ENCODE results near the gene MYORG.

The MYORG gene

GRCh38 chr9:34384368-34385165 is 7.9 kb upstream of the MYORG start:
- DNase-seq (ENCODE audit: low read depth), result no peak

DNA sequence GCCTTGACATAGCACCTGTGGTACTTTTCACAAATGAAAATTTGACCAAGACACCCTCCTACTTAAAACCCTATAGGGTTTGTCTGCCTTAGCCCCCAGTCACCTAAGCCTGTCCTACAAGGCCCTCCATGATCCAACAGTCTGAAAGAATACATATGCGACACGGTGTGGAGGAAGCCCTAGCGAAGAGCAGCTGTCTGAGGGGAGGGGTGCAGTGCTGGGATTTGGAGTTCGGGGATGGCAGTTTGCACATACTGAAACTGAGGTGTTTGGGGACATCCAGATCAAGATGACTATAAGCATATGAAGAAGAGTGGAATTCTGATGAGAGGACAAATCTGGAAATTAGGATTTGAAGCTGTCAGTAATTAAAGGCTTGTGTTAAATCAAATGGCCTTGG is 7.2 kb upstream of the MYORG start:
- no peak for DNase-seq (ENCODE audit: low read depth)

DNA sequence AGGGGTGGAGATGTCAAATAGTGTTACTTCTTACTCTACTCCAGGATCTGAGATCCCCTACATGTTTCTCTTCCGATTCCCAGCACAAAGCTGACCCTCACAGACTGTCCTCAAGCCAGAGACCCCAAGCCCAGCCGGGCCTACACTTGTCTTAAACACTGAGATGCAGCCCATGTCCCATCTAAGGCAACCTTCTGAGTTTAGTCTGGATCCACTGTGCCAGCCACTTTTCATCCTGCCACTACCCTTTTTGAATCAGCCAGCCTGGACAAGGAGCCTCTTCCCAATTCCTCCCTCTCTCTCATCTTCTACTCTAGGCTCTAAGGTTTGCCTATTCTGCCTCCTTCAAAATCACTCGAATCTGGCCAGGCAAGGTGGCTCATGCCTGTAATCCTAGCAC is 6.2 kb upstream of the MYORG start:
- no peak for DNase-seq (ENCODE audit: low read depth)

DNA sequence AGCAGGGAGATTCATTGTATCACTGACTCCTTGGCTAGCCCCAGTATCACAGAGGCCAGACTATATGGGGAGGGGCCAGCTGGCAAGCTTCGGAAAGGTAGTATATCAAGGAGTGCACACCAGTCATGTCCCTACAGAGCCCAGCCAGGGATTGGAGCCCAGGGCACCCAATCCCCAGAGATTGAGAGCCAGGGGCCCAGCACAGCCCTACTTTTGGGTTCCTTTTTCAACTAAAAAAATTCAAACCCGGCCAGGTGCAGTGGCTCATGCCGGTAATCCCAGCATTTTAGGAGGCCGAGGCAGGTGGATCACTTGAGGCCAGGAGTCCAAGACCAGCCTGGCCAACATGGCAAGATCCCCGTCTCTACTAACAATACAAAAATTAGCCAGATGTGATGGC is 5.4 kb upstream of the MYORG start:
- DNase-seq (ENCODE audit: low read depth), result no peak

DNA sequence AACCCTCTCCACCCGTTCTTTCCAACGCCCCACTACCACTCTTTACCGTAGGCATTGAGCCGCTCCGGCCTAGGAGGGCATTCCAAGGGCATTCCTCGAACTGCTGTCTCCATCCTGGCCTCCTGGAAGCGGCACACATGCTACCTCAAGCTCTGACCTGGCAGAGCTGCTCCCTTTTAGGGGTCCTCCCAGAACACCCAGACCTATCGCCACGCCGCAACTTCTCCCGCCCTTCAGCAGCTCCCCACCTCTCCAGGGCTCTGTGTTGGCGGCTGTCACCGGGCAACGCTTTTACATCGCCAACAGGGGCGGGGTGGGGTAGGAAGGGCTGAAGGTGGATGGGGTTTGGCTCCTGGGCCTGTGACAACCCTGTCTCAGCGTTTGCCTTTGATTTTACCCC is 4.6 kb upstream of the MYORG start:
- no peak for DNase-seq (ENCODE audit: low read depth)

DNA sequence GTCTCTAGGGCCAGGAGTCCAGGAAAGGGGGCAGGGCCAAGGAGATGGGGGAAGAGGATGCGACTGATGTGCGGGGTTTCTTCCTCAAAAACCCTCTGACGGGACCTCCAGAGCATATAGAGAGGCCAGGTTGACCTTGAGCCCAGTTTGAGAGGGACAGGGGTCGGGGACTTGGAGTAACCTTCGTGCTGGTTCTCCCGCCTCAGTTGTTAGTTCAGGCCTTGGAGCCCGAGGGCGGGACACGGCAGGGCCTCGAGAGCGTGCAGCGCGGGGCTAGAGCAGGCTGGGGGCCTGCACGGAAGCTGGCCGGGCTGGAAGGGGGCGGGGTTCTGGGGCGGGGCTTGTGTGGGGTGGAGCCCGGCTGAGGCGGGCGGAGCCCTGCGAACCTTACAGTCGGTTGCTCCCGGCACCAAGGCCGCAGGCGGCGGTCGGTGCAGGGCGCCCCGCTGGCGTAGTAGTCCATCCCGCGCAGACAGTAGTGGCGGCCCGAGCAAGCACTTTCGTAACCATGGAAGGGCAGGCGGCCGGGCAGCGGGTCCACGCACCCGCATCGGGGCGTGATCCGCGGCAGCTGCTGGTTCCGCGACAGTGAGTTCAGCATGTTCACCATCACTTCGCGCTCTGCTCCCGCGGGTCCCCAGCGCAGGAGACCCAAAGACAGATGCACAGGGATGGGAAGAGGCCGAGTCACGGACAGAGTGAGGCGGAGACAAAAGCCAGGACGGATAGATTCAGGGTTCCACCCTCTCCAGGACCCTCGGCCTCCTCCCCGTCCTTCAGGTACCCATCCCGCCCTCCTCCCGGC is 4.0 kb upstream of the MYORG start:
- DNase-seq (ENCODE audit: low read depth), result peak; percentile 82

- no peak for DNase-seq (ENCODE audit: low read depth)
These were observed 3.4 kb upstream of the MYORG start for GRCh38 chr9:34380034-34380510.

- DNase-seq (ENCODE audit: low read depth), result peak; percentile 82
These were observed 2.8 kb upstream of the MYORG start for GRCh38 chr9:34379334-34380033.

DNA sequence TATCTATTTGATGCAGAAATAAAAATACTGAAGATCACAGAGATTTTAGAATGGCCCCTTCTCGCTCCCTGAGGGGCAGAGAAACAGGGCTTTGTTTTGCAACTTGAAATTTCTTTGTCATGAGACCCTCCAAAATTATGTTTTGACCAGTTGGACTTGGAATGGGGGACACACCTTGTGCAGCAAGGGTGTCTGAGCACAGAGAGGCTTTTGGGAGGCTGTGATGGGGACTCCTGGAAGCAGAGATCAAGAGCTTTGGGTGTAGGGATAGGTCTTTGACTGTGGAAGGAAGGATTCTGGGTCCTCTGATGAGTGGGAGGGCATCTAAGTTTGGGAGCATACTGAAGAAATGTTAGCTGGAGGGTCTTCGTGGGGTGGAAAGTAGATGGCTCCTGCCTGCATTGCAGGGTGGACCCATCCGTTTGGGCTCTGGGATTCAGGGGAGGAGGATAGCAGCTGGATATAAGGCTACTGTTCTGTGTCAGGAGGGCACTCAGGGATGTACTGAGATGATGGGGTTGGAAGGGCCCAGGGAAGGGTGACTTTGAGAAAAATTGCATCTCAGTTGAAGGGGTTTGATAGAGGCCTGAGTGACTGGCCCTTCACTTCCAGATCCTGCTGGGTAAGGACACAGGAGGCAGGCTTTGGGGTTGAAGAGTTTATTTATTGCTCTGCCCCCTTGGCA is 1.8 kb upstream of the MYORG start:
- no peak for DNase-seq (ENCODE audit: low read depth)

DNA sequence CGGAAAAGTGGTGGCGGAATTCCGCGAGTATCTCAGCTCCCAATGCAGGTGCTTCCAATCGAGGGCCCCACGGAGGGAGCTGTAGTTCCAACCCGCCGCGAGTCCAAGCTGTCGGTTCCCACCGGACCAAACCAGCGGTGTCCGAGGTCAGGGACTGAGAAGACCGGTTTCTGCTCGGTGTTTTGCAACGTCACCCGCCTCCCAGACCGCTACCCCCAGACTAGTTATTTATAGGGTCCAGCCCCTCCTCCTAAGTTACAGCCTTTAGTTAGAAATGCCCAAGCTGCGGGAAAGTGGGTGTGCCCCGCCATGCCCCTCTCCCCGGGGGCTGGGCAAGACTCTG is 677 bp upstream of the MYORG start:
- DNase-seq (ENCODE audit: low read depth), result no peak

DNA sequence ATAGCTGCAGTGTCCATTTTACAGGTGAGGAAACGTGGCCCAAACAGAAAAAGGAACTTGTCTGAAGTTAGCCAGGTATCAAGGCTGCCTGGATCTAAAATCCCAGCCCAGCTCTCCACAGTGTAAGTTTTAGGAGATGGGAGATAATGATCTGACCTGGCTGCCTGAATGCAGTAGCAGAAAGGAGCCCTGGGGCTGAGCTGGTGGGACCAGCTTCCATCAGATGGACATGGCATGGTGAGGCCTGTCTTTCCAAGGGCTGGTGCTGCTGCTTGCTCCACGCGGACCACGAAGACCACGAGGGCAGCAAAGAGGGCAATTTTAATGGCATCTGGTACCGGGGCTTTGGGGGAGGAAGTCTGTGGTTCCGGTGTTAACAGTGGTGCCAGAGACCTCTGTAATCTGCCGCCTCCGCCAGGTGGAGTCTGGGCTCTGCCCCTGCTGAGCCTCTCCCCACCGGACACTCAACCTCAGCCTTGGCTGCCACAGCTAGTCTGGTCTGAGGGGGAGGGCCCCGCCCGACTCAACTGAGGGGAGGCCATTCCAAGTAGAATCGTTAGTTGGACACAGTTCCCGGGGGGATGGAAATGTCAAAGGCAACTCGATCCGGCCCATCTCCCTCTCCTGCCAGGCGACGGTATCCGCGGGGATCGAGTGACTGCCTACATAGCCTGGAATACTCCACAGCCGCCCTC is 650 bp downstream of the MYORG start:
- DNase-seq (ENCODE audit: low read depth), result peak; percentile 20

GRCh38 chr9:34374905-34375552 is 1.7 kb downstream of the MYORG start:
- DNase-seq (ENCODE audit: low read depth), result no peak

DNA sequence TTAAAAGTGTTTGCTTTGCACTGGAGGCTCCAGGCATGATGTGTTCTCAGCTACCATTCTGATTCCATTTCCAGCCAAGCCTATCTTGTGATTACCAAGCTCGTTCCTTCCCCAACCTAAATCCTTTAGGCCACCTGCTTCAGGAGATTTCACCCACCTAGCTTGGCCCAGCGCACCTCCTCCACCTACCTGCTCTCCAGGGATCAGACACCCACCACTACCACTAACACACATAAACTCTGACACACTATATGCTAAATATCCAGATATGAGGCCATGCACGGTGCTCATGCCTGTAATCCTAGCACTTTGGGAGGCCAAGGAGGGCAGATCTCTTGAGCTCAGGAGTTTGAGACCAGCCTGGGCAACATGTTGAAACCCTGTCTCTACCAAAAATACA is 2.4 kb downstream of the MYORG start:
- DNase-seq (ENCODE audit: low read depth), result no peak

GRCh38 chr9:34373749-34374148 is 2.9 kb downstream of the MYORG start:
- DNase-seq (ENCODE audit: low read depth), result no peak

DNA sequence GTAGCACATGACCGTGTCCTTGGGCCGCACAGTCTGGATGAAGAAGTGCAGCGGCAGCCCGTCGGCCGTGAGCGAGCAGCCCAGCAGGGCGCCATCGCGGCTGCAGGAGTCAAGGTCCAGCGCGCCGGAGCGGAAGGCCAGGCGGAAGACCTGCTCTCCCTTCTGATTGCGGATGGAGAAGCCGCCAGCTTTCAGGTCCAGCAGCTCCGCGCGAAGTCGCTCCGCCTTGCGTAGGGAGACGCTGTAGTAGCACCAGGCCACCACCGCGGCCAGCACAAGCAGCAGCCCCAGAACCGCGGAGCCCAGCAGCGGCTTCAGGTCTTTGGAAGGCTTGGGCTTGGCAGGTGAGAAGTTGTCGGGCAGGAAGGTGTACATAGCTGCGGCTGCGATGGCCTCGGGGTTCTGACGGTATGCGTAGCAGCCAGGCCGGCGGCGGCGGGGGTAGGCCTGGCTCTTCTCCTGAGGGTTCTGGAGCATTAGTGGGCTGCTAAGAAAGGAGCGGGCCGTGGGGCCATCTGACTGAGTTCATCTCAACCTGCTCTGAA is 4.2 kb downstream of the MYORG start:
- DNase-seq (ENCODE audit: low read depth), result no peak

DNA sequence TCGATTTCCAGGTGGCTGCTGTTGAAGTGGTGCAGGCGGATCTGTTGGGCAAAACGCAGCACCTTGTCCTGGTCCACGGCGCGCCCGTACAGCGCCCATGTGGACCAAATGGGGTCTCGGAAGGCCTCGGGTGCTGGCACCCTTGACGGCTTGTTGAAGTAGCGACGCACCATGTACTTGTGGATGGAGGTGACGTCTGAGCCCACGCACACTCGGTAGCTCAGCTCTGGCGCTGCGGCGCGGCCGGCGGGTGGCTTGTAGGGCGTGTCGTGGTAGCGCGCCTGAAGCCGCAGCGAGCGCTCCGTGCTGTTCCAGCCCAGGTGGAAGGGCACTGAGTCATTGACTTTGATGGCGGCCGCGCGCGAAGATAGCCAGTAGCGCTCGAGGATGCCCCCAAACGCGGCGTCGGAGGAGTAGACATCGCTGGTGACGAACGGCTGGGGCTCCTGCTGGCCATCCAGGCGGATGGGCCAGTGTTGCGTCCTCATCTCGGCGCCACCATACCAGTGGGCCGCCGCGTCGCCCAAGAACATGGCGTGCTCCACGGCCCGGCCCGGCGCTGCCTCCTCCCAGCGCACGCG is 4.7 kb downstream of the MYORG start:
- no peak for DNase-seq (ENCODE audit: low read depth)

GRCh38 chr9:34370970-34371880 is 5.5 kb downstream of the MYORG start:
- DNase-seq (ENCODE audit: low read depth), result peak; percentile 32

- no peak for DNase-seq (ENCODE audit: low read depth)
These were observed 6.2 kb downstream of the MYORG start for GRCh38 chr9:34370335-34370969.

DNA sequence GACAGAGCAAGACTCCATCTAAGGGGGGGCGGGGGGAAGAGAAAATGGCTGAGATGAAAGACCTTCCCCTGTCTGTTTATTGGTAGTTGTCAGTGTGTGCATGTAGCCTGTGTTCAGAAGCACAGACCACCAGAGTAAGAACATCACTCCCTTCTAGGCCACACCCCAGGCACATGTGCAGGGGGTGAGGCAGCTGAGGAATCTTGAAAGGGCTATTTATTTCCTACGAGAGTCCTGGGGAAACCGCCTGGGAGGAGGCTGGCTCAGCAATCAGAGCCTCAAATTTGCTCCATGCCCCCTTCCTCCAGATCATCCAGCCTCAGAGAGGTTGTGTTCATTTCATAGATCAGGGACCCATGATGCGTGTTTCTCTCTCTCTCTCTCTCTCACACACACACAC is 7.1 kb downstream of the MYORG start:
- DNase-seq (ENCODE audit: low read depth), result no peak
